HG02798 (cell line): ENCODE results near the gene COX4I1.
"Not testable (repeated sequence)": the region's sequence is repeated elsewhere in the genome, so short reads cannot be mapped to it uniquely, and the experiment has no call there.

Experiments used
- ATAC-seq: cut with Tn5 transposase; IDR thresholded peaks from one replicate; pipeline ENCODE4 v1.9.1; 2021; ENCODE audit warnings: mild to moderate bottlenecking; ENCODE audit not compliant: unreplicated experiment, poor library complexity

Gene COX4I1

DNA sequence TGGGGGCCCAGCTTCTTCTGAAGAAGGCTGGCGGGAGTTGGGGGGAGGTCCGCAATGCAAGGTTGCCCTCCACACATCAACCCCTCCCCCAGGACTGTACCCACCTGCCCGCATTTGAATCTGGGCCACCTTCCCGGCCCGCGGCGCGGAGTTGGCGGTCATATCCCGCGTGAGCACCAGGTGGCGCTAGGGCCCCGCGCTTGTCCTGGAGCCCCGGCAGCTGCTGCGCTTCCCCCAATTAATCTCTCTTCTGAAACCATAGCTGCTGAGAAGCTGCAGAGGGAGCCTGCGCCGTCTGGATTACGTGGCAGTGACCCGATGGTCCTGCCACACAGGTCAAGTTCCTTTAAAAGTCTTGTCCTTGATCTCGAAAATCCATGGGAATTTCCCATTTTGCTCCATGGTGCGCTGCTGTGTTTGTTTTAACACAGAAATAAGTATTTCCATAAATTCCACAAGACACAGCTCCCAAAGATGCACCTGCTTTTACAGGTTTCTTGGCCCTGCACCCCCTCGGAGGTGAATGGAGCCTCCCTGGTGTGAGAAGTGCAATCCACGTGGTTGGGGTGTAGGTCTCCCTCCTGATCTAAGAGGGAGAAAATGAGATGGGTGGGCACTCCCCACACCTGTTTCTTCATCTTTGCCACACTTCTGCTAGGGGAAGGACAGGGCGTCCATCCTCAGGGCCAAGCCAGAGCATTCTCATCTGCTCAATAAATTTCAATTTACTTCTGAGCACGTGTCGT, 22.1 kb downstream of the COX4I1 start:
- ATAC-seq = peak; percentile 78

DNA sequence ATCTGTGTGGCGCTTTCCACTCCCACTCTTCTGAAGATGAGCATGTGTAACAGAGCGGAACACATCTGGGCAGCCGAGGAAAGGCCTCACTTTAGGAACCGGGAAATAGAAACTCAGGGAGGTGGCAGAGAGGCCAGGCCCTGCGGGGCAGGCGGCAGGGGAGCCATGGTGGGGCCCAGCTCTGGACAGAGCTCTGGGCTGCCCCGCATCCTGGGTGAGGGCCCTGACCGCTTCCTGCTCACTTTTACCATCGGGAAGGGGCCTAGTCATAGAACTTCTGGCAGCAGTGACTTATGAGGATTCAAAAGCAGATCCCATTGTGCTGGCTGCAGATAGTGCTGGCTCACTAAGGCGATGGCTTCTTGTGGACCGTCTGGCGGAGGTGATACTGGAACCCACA, 22.6 kb downstream of the COX4I1 start:
- no peak for ATAC-seq

GRCh38 chr16:85823328-85823920, 23.9 kb downstream of the COX4I1 start:
- no peak for ATAC-seq

- no peak for ATAC-seq
Observed at GRCh38 chr16:85824161-85825135, 25.0 kb downstream of the COX4I1 start.

DNA sequence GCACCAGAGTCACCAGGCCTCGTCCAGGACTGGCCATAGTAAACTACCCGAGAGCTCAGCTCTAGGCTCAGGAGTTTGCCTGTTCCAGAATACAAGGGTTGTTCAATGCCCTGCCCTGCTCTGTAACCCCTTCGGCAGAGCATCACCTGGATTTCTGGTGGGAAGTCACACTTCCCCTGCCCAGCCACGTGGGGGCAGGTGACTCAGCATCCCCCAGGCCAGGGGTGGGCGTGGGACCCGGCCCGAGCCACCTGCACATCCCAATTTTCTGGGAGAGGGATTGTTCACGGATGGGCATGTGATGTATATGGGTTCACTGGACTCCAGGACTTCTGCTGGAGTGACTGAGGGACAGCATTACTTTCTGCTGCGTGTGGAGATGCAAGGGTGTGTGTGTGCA, 25.8 kb downstream of the COX4I1 start:
- ATAC-seq = no peak

- no peak for ATAC-seq
Observed at GRCh38 chr16:85826686-85827247, 27.3 kb downstream of the COX4I1 start.

GRCh38 chr16:85828166-85828565, 28.7 kb downstream of the COX4I1 start:
- no peak for ATAC-seq

- ATAC-seq = no peak
Observed at GRCh38 chr16:85829171-85829719, 29.8 kb downstream of the COX4I1 start.

GRCh38 chr16:85829751-85830445, 30.4 kb downstream of the COX4I1 start:
- no peak for ATAC-seq

- no peak for ATAC-seq
Observed at GRCh38 chr16:85830821-85831220, 31.3 kb downstream of the COX4I1 start.

- ATAC-seq = no peak
Observed at GRCh38 chr16:85832570-85833218, 33.2 kb downstream of the COX4I1 start.

GRCh38 chr16:85833219-85833920, 33.9 kb downstream of the COX4I1 start:
- ATAC-seq = no peak

GRCh38 chr16:85834741-85835140, 35.2 kb downstream of the COX4I1 start:
- ATAC-seq = no peak

- ATAC-seq = no peak
Observed at GRCh38 chr16:85835227-85835751, 35.8 kb downstream of the COX4I1 start.

GRCh38 chr16:85835956-85836705, 36.6 kb downstream of the COX4I1 start:
- ATAC-seq = no peak

DNA sequence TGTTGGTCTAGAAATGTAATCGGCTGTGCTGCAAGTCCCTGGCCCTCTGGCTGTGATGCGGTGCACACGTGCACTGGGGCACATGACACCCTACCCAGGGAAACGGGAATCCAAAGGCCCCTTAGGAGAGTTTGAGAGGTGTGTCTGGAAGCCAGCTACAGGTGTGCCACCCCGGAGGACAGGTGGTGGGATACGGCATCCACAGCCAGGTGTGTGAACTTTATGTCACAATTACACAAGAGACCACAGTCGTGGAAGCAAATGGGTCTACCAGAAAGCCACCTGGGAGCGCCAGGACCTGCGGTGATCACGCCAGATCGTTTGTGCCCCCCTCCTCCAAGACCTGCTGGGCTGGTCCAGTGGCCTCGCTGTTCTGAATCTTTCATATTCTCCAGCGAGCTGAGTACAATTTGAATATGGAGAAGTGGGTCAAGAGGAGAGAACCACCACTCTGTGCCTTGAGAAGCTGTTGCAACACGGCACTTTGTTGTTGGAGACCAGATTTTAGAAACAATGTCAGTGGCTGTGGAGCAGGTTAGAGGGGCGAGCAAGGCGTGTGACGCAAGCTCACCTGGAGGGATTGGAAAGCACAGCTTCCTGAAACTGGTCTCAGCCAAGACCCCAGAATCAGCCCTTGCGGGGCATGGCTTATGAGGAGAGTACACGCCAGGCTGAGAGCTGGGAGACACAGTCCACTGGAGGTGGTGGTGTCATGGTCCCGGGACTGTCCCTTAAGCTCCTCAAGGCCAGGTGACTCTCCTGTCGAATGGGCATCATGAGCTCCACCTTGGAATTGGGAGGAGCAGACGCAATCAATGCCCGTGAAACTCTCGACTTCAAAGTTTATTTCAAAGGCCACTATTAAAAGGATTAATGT, 37.4 kb downstream of the COX4I1 start:
- no peak for ATAC-seq

- ATAC-seq = not testable (repeated sequence)
Observed at GRCh38 chr16:85837654-85838053, 38.2 kb downstream of the COX4I1 start.
